HCT116 (cell line): ENCODE results near the gene LIPI. TPM values are rescaled to one million over a fixed set of nuclear protein-coding genes. Genes with fewer than 3 reads are reported as not detected.

Experiments used
- ATAC-seq: fragments of 200-7000 bp; cut with Tn5 transposase; 2 replicates; pipeline ENCODE4 v1.9.1; 2020; ENCODE audit warnings: mild to moderate bottlenecking, moderate library complexity
- BruUV-seq: library from RNA; stranded (reverse); fragments of 400-500 nt; replicated peaks from 2 replicates; lab custom pipeline; 2021; lab: Mats Ljungman, UMichigan
- CTCF ChIA-PET: fragments of 300-600 bp; sonication (Branson Sonifier 250); formaldehyde crosslinking; loops from one replicate; lab custom pipeline; 2021; ENCODE audit warnings: antibody characterized with exemption; lab: Charles Lee
- POLR2A ChIA-PET: fragments of 300-600, 350-600 bp; sonication (Branson Sonifier 250); formaldehyde crosslinking; loops from one replicate; lab custom pipeline; 2021; ENCODE audit warnings: antibody characterized with exemption; lab: Charles Lee
- RAD21 ChIA-PET, 2 experiments: fragments of 300-600 bp; sonication (Branson Sonifier 250); formaldehyde crosslinking; loops; one replicate each; lab custom pipeline; 2023; ENCODE audit warnings: low total read pairs in 2 of 2; ENCODE audit not compliant: uncharacterized antibody in 2 of 2, unreplicated experiment in 2 of 2, low non-redundant PET in 1 of 2; lab: Charles Lee
- DNase-seq: peaks from one replicate; pipeline ENCODE4 v3.0.0-alpha.2; 2010; ENCODE audit warnings: low read depth, low spot score
- H2AFZ ChIP-seq: fragments of 200-600 bp; shearing (Covaris generic), sonication (generic); 2 replicates; pipeline ENCODE4 v1.6.1; 2017; ENCODE audit warnings: low read depth, mixed run types, mixed read lengths, antibody characterized with exemption, low read length; ENCODE audit not compliant: poor library complexity, severe bottlenecking
- H3K27ac ChIP-seq: 2 replicates; pipeline ENCODE4 v1.5.1; 2012; ENCODE audit warnings: low read depth, low read length
- H3K27me3 ChIP-seq: fragments of 200-600 bp; sonication (generic); 2 replicates; pipeline ENCODE4 v1.6.1; 2016; ENCODE audit warnings: mixed run types, low read length, mixed read lengths; ENCODE audit not compliant: insufficient read depth
- H3K36me3 ChIP-seq, 2 experiments: fragments of 200-500 bp in 1 of 2; fragments of 200-600 bp in 1 of 2; sonication (Bioruptor generic) in 1 of 2; sonication (generic) in 1 of 2; 2 replicates each; pipeline versions ENCODE4 v1.5.1 to v1.6.1; 2014 to 2016; ENCODE audit warnings: low read length in 2 of 2, inconsistent platforms in 1 of 2, mixed read lengths in 1 of 2, mixed run types in 1 of 2; ENCODE audit not compliant: insufficient read depth in 2 of 2, control insufficient read depth in 1 of 2
- H3K4me1 ChIP-seq, 2 experiments: fragments of 200-600 bp in 1 of 2; sonication (generic) in 1 of 2; 2 replicates each; pipeline versions ENCODE4 v1.5.1 to v1.6.1; 2012 to 2017; ENCODE audit warnings: low read length in 2 of 2, inconsistent platforms in 1 of 2, mild to moderate bottlenecking in 1 of 2, mixed read lengths in 1 of 2, mixed run types in 1 of 2, moderate library complexity in 1 of 2; ENCODE audit not compliant: insufficient read depth in 2 of 2, control insufficient read depth in 1 of 2
- H3K4me2 ChIP-seq: fragments of 200-600 bp; sonication (generic); 2 replicates; pipeline ENCODE4 v1.6.1; 2017; ENCODE audit warnings: mixed run types, low read length, mixed read lengths
- H3K4me3 ChIP-seq, 2 experiments: fragments of 200-600 bp in 1 of 2; sonication (generic) in 1 of 2; replicated peaks in 1 of 2; 2 replicates each; pipeline ENCODE4 v1.5.1; 2011 to 2016; ENCODE audit warnings: low read length in 2 of 2, control low read depth in 1 of 2, low read depth in 1 of 2, mild to moderate bottlenecking in 1 of 2, mixed read lengths in 1 of 2, mixed run types in 1 of 2
- H3K79me2 ChIP-seq: fragments of 200-600 bp; sonication (generic); 2 replicates; pipeline ENCODE4 v1.6.1; 2017; ENCODE audit warnings: mild to moderate bottlenecking, mixed run types, low read length, moderate library complexity, mixed read lengths; ENCODE audit not compliant: insufficient read depth
- H3K9ac ChIP-seq: fragments of 200-600 bp; sonication (generic); 2 replicates; pipeline ENCODE4 v1.6.1; 2016; ENCODE audit warnings: low read length, mixed read lengths
- H3K9me2 ChIP-seq: fragments of 200-600 bp; sonication (generic), shearing (Covaris generic); 2 replicates; pipeline ENCODE4 v1.6.1; 2017; ENCODE audit warnings: mixed run types, mild to moderate bottlenecking, moderate library complexity; ENCODE audit not compliant: insufficient read depth
- H3K9me3 ChIP-seq, 2 experiments: fragments of 200-500 bp in 1 of 2; fragments of 200-600 bp in 1 of 2; sonication (Bioruptor generic) in 1 of 2; sonication (generic) in 1 of 2; 2 replicates each; pipeline ENCODE4 v1.6.1; 2014 to 2017; ENCODE audit warnings: low read length in 2 of 2, mixed read lengths in 2 of 2, inconsistent platforms in 1 of 2, low read depth in 1 of 2, mild to moderate bottlenecking in 1 of 2, mixed run types in 1 of 2, moderate library complexity in 1 of 2; ENCODE audit not compliant: control insufficient read depth in 1 of 2, insufficient read depth in 1 of 2
- H4K20me1 ChIP-seq: fragments of 200-600 bp; sonication (generic), shearing (Covaris generic); 2 replicates; pipeline ENCODE4 v1.6.1; 2017; ENCODE audit warnings: mixed run types, mild to moderate bottlenecking, moderate library complexity; ENCODE audit not compliant: insufficient read depth
- CBX3 ChIP-seq: IDR thresholded peaks from 2 replicates; pipeline ENCODE4 v1.6.1; 2012; ENCODE audit warnings: low read depth
- CEBPB ChIP-seq: IDR thresholded peaks from 2 replicates; pipeline ENCODE4 v1.6.1; 2012; ENCODE audit warnings: low read depth
- EGR1 ChIP-seq: IDR thresholded peaks from 2 replicates; pipeline ENCODE4 v1.6.1; 2012; ENCODE audit warnings: low read depth
- ELF1 ChIP-seq: IDR thresholded peaks from 2 replicates; pipeline ENCODE4 v1.6.1; 2012; ENCODE audit warnings: low read depth, borderline replicate concordance
- EZH2 ChIP-seq: fragments of 200-600 bp; sonication (generic); IDR thresholded peaks from 2 replicates; pipeline ENCODE4 v1.6.1; 2017; ENCODE audit warnings: antibody characterized with exemption, mixed run types
- EZH2phosphoT487 ChIP-seq: fragments of 200-600 bp; IDR thresholded peaks from 2 replicates; pipeline ENCODE4 v1.6.1; 2018; ENCODE audit warnings: antibody characterized with exemption, borderline replicate concordance
- FOSL1 ChIP-seq: IDR thresholded peaks from 2 replicates; pipeline ENCODE4 v1.6.1; 2012; ENCODE audit warnings: low read depth
- JUND ChIP-seq: IDR thresholded peaks from 2 replicates; pipeline ENCODE4 v1.6.1; 2012
- POLR2A ChIP-seq: IDR thresholded peaks from 2 replicates; pipeline ENCODE4 v1.7.0; 2011; ENCODE audit warnings: borderline replicate concordance; ENCODE audit not compliant: insufficient read depth, insufficient read length; ENCODE audit errors: extremely low read depth
- POLR2AphosphoS5 ChIP-seq: IDR thresholded peaks from 2 replicates; pipeline ENCODE4 v1.6.1; 2011; ENCODE audit warnings: mild to moderate bottlenecking, low read depth, low read length, moderate library complexity
- RAD21 ChIP-seq: IDR thresholded peaks from 2 replicates; pipeline ENCODE4 v1.6.1; 2012; ENCODE audit warnings: low read depth, mild to moderate bottlenecking
- SP1 ChIP-seq: IDR thresholded peaks from 2 replicates; pipeline ENCODE4 v1.6.1; 2012; ENCODE audit warnings: low read depth
- SRF ChIP-seq: IDR thresholded peaks from 2 replicates; pipeline ENCODE4 v1.6.1; 2012; ENCODE audit warnings: low read depth
- TCF7L2 ChIP-seq: IDR thresholded peaks from 2 replicates; pipeline ENCODE4 v1.7.0; 2011; ENCODE audit warnings: borderline replicate concordance, inconsistent platforms; ENCODE audit not compliant: insufficient read depth, insufficient read length; ENCODE audit errors: extremely low read depth
- ZNF274 ChIP-seq: fragments of 200-500 bp; sonication (Bioruptor generic); IDR thresholded peaks from 2 replicates; pipeline ENCODE4 v1.6.1; 2014; ENCODE audit warnings: mild to moderate bottlenecking, low read depth, low read length, inconsistent platforms
- intact Hi-C: fragments of 100-400 bp; cut with micrococcal nuclease; formaldehyde crosslinking; loops from 2 replicates; pipeline ENCODE4 v1.10.0; 2022
- total RNA-seq: library from RNA; stranded (reverse); gene quantifications from one replicate; pipeline ENCODE4 v1.2.1, GENCODE V29; 2021; ENCODE audit not compliant: unreplicated experiment
- TF ChIP-seq, protein P1 (sequence below): IDR thresholded peaks from 2 replicates; pipeline ENCODE4 v1.6.1; 2012
- TF ChIP-seq, protein P2 (sequence below): IDR thresholded peaks from 2 replicates; pipeline ENCODE4 v1.6.1; 2011; ENCODE audit warnings: mild to moderate bottlenecking, low read length, moderate library complexity; ENCODE audit not compliant: insufficient replicate concordance; ENCODE audit errors: extremely low read depth

The LIPI gene
- total RNA-seq, 1 experiment from 2014 or later = not detected

DNA sequence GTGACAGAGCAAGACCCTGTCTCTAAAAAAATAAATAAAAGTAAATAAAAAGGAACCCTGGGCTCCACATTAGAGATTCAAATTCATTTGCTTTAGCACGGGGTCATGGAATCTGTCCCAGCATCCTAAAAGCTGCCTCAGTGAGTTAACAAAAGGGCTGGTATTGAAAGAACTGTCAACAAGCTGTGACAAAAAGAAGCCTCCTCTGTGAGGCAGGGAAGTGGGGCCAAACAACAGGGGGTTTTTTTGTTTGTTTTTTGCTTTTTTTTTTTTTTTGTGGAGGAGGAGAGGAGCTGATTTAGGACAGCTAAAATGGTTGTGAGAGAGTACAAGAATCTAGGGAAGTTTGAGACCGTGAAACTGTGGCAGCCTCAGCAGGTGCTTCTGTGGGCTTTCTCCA is 115.7 kb downstream of the LIPI start:
- Histone ChIP-seq H3K27ac (no peak overlapping the region), H3K27me3 (no peaks in the 10 kb centered on the region), H4K20me1 (no peaks in the 10 kb centered on the region), H3K79me2 (no peaks in the 10 kb centered on the region), H3K4me3 (no peak overlapping the region), H3K36me3 (no peaks in the 10 kb centered on the region), H3K9ac (no peak overlapping the region), H2AFZ (no peak overlapping the region), H3K4me1 (no peaks in the 10 kb centered on the region), H3K9me3 (peaks cover 0 to 15% of the 10 kb centered on the region in 2 experiments; a peak in 1 of 4 replicates), H3K4me2 (no peak overlapping the region), H3K9me2 (no peaks in the 10 kb centered on the region)
- no peak for TF ChIP-seq FOSL1
- no peak for TF ChIP-seq CBX3
- no peak for TF ChIP-seq EZH2phosphoT487
- no peak for TF ChIP-seq SRF
- no peak for TF ChIP-seq EZH2
- no peak for TF ChIP-seq TCF7L2
- no peak for TF ChIP-seq POLR2A
- TF ChIP-seq ZNF274 = no peak
- TF ChIP-seq, protein P1, sequence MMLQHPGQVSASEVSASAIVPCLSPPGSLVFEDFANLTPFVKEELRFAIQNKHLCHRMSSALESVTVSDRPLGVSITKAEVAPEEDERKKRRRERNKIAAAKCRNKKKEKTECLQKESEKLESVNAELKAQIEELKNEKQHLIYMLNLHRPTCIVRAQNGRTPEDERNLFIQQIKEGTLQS = no peak
- RAD21 ChIA-PET = no interaction called here
- no TSS peak for BruUV-seq
- ATAC-seq (no peak), DNase-seq (no peak)
- POLR2A ChIA-PET = no interaction called here
- intact Hi-C loops = no loop called here
- CTCF ChIA-PET = no interaction called here

DNA sequence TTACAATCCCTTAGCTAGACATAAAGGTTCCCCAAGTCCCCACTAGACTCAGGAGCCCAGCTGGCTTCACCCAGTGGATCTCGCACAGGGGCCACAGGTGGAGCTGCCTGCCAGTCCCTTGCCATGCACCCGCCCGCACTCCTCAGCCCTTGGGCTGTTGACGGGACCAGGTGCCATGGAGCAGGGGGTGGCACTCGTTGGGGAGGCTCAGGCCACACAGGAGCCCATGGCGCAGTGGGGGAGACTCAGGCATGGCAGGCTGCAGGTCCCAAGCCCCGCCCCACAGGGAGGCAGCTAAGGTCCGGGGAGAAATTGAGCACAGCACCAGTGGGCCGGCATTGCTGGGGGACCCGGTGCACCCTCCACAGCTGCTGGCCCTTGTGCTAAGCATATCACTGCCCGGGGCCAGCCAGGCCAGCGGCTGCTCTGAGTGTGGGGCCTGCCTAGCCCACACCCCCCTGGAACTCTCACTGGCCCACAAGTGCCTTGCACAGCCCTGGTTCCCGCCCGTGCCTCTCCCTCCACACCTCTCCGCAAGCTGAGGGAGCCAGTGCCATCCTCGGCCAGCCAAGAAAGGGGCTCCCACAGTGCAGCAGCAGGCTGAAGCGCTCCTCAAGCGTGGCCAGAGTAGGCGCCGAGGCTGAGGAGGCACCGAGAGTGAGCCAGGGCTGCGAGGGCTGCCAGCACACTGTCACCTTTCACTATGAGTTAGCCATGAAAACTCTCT is 117.8 kb downstream of the LIPI start:
- Histone ChIP-seq H3K36me3 (no peaks in the 10 kb centered on the region), H3K79me2 (no peaks in the 10 kb centered on the region), H2AFZ (no peak overlapping the region), H3K27me3 (no peaks in the 10 kb centered on the region), H3K9me2 (no peaks in the 10 kb centered on the region), H3K4me2 (no peak overlapping the region), H3K4me3 (no peak overlapping the region), H3K4me1 (no peaks in the 10 kb centered on the region), H3K9ac (no peak overlapping the region), H3K27ac (no peak overlapping the region), H4K20me1 (no peaks in the 10 kb centered on the region), H3K9me3 (peaks cover 0 to 13% of the 10 kb centered on the region in 2 experiments; a peak in 1 of 4 replicates)
- POLR2A ChIA-PET = no interaction called here
- DNase-seq = no peak
- intact Hi-C loops = no loop called here
- CTCF ChIA-PET = no interaction called here
- no peak for ATAC-seq
- RAD21 ChIA-PET = no interaction called here
- BruUV-seq = no TSS peak
- TF ChIP-seq POLR2AphosphoS5 (no peak), JUND (no peak), FOSL1 (no peak), POLR2A (no peak), SRF (no peak), SP1 (no peak), RAD21 (no peak), EGR1 (no peak), TCF7L2 (no peak), CEBPB (no peak), EZH2phosphoT487 (no peak), ELF1 (no peak), ZNF274 (no peak), CBX3 (no peak)
- TF ChIP-seq, protein P1 = no peak
- TF ChIP-seq, protein P2, sequence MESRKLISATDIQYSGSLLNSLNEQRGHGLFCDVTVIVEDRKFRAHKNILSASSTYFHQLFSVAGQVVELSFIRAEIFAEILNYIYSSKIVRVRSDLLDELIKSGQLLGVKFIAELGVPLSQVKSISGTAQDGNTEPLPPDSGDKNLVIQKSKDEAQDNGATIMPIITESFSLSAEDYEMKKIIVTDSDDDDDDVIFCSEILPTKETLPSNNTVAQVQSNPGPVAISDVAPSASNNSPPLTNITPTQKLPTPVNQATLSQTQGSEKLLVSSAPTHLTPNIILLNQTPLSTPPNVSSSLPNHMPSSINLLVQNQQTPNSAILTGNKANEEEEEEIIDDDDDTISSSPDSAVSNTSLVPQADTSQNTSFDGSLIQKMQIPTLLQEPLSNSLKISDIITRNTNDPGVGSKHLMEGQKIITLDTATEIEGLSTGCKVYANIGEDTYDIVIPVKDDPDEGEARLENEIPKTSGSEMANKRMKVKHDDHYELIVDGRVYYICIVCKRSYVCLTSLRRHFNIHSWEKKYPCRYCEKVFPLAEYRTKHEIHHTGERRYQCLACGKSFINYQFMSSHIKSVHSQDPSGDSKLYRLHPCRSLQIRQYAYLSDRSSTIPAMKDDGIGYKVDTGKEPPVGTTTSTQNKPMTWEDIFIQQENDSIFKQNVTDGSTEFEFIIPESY = no peak
